HT-29 (cell line): ENCODE data around the gene LMNTD2. TPM values are rescaled to one million over a fixed set of nuclear protein-coding genes. Genes with fewer than 3 reads are reported as not detected.

Experiments used
- DNase-seq: peaks from one replicate; pipeline ENCODE4 v3.0.0-alpha.2; 2015; ENCODE audit warnings: low spot score
- total RNA-seq: library from RNA; depleted of rRNA; stranded (reverse); fragments of >200 nt; shearing (Covaris generic); gene quantifications from 2 replicates; pipeline ENCODE4 v1.2.3, GENCODE V29; 2014; rRNA removed

Gene LMNTD2
- total RNA-seq, result 5.3 and 6.9 TPM in 2 replicates

- DNase-seq, result peak; percentile 98
Observed at GRCh38 chr11:560305-561147, at the start of gene LMNTD2, which contains the start of gene RASSF7. TSS of gene LMNTD2 (minus strand) at chr11:560738. CDS start at chr11:560716, 22 bp downstream. TSS of gene RASSF7 (plus strand) at chr11:560970. CDS start at chr11:561769, 799 bp downstream.

- no peak for DNase-seq
Observed at GRCh38 chr11:609341-609811, 48.8 kb upstream of the LMNTD2 start.

- DNase-seq, result no peak
Observed at GRCh38 chr11:608791-609251, 48.3 kb upstream of the LMNTD2 start.

GRCh38 chr11:607971-608659 lies 47.6 kb upstream of the LMNTD2 start:
- DNase-seq, result no peak

GRCh38 chr11:607020-607780 lies 46.7 kb upstream of the LMNTD2 start:
- no peak for DNase-seq

GRCh38 chr11:606245-606644 lies 45.7 kb upstream of the LMNTD2 start:
- DNase-seq, result peak; percentile 95

GRCh38 chr11:605286-606129 lies 45.0 kb upstream of the LMNTD2 start:
- DNase-seq, result peak; percentile 20

- DNase-seq, result no peak
Observed at GRCh38 chr11:603154-603553, 42.6 kb upstream of the LMNTD2 start.

GRCh38 chr11:601573-602245 lies 41.2 kb upstream of the LMNTD2 start:
- DNase-seq, result no peak

- no peak for DNase-seq
Observed at GRCh38 chr11:598005-598680, 37.6 kb upstream of the LMNTD2 start.

GRCh38 chr11:597166-597725 lies 36.7 kb upstream of the LMNTD2 start:
- DNase-seq, result no peak

- no peak for DNase-seq
Observed at GRCh38 chr11:596374-596773, 35.8 kb upstream of the LMNTD2 start.

GRCh38 chr11:595400-595799 lies 34.9 kb upstream of the LMNTD2 start:
- no peak for DNase-seq

- no peak for DNase-seq
Observed at GRCh38 chr11:593347-593746, 32.8 kb upstream of the LMNTD2 start.

- no peak for DNase-seq
Observed at GRCh38 chr11:592918-593317, 32.4 kb upstream of the LMNTD2 start.

- no peak for DNase-seq
Observed at GRCh38 chr11:592501-592900, 32.0 kb upstream of the LMNTD2 start.

- DNase-seq, result no peak
Observed at GRCh38 chr11:590997-591396, 30.5 kb upstream of the LMNTD2 start.

GRCh38 chr11:589798-590197 lies 29.3 kb upstream of the LMNTD2 start:
- no peak for DNase-seq

GRCh38 chr11:587978-588380 lies 27.4 kb upstream of the LMNTD2 start:
- peak; percentile 49 for DNase-seq
